Nephron progenitor cell (in vitro differentiated cells): ENCODE measurements around the gene FNDC5.

Source experiments
- DNase-seq: peaks from one replicate; pipeline ENCODE4 v3.0.0; 2021
- H3K27ac Mint-ChIP-seq: 2 replicates; pipeline ENCODE4 v1.8.0; 2021; ENCODE audit warnings: mild to moderate bottlenecking, moderate library complexity, mixed read lengths
- H3K27me3 Mint-ChIP-seq: 2 replicates; pipeline ENCODE4 v1.8.0; 2021; ENCODE audit warnings: mild to moderate bottlenecking, low read depth, mixed read lengths; ENCODE audit not compliant: poor library complexity
- H3K36me3 Mint-ChIP-seq: 2 replicates; pipeline ENCODE4 v1.8.0; 2021; ENCODE audit warnings: low read depth, mixed read lengths
- H3K4me1 Mint-ChIP-seq: 2 replicates; pipeline ENCODE4 v1.8.0; 2021; ENCODE audit warnings: mixed read lengths
- H3K4me3 Mint-ChIP-seq: 2 replicates; pipeline ENCODE4 v1.8.0; 2021; ENCODE audit warnings: mild to moderate bottlenecking, moderate library complexity, mixed read lengths
- H3K9me3 Mint-ChIP-seq: 2 replicates; pipeline ENCODE4 v1.8.0; 2021; ENCODE audit warnings: mild to moderate bottlenecking, moderate library complexity, mixed read lengths
- CTCF ChIP-seq: fragments of 200-600 bp; sonication (generic); IDR thresholded peaks from 2 replicates; pipeline ENCODE4 v1.5.0; 2021; ENCODE audit warnings: antibody characterized with exemption

The FNDC5 gene

GRCh38 chr1:32894681-32895080 lies 24.0 kb upstream of the FNDC5 start:
- DNase-seq, result no peak
- peaks cover 58% of the 10 kb centered on the region for H3K27me3 Mint-ChIP-seq
- TF ChIP-seq CTCF, result no peak
- H3K4me3 Mint-ChIP-seq, result no peak overlapping the region
- H3K4me1 Mint-ChIP-seq, result peaks cover 18% of the 10 kb centered on the region
- H3K27ac Mint-ChIP-seq, result no peak overlapping the region
- no peaks in the 10 kb centered on the region for H3K36me3 Mint-ChIP-seq
- peaks cover 4% of the 10 kb centered on the region for H3K9me3 Mint-ChIP-seq

- Mint-ChIP-seq H3K4me3 (peak overlapping the region; percentile 74), H3K27ac (no peak overlapping the region), H3K9me3 (peaks cover 4% of the 10 kb centered on the region), H3K4me1 (peaks cover 18% of the 10 kb centered on the region), H3K36me3 (no peaks in the 10 kb centered on the region), H3K27me3 (peaks cover 58% of the 10 kb centered on the region)
- DNase-seq, result no peak
- no peak for TF ChIP-seq CTCF
Measured at GRCh38 chr1:32894019-32894600, 23.4 kb upstream of the FNDC5 start.

- DNase-seq, result peak; percentile 63
- no peaks in the 10 kb centered on the region for H3K36me3 Mint-ChIP-seq
Measured at GRCh38 chr1:32893198-32894018, 22.7 kb upstream of the FNDC5 start.

GRCh38 chr1:32892368-32893197 lies 21.9 kb upstream of the FNDC5 start:
- Mint-ChIP-seq H3K4me1 (peaks cover 16% of the 10 kb centered on the region), H3K36me3 (no peaks in the 10 kb centered on the region), H3K27me3 (peaks cover 60% of the 10 kb centered on the region), H3K4me3 (peak overlapping the region; percentile 74), H3K9me3 (peaks cover 4% of the 10 kb centered on the region), H3K27ac (no peak overlapping the region)
- peak; percentile 74 for DNase-seq
- TF ChIP-seq CTCF, result peak; percentile 56

More at GRCh38 chr1:32893198-32894018, 22.7 kb upstream of the FNDC5 start:
- Mint-ChIP-seq H3K4me1 (peaks cover 18% of the 10 kb centered on the region), H3K4me3 (peak overlapping the region; percentile 74), H3K27ac (no peak overlapping the region), H3K27me3 (peaks cover 55% of the 10 kb centered on the region), H3K9me3 (peaks cover 4% of the 10 kb centered on the region)
- peak; percentile 13 for TF ChIP-seq CTCF

GRCh38 chr1:32891630-32892029 lies 20.9 kb upstream of the FNDC5 start:
- Mint-ChIP-seq H3K4me1 (peaks cover 10% of the 10 kb centered on the region), H3K9me3 (peaks cover 4% of the 10 kb centered on the region), H3K36me3 (no peaks in the 10 kb centered on the region), H3K27me3 (peaks cover 70% of the 10 kb centered on the region), H3K27ac (no peak overlapping the region), H3K4me3 (no peak overlapping the region)
- DNase-seq, result no peak
- TF ChIP-seq CTCF, result no peak
